H1 (cell line): ENCODE results near the gene ARHGAP1. TPM values are rescaled to one million over a fixed set of nuclear protein-coding genes. Genes with fewer than 3 reads are reported as not detected.

Experiments used
- RAD21 ChIP-seq, 2 experiments: IDR thresholded peaks in 1 of 2; conservative IDR thresholded peaks in 1 of 2; 2 replicates each; pipeline ENCODE4 v1.6.1; 2011; ENCODE audit warnings: low read depth in 2 of 2, low read length in 2 of 2, improper control_type of control experiment in 1 of 2, inconsistent platforms in 1 of 2, mild to moderate bottlenecking in 1 of 2, moderate library complexity in 1 of 2
- polyA plus RNA-seq, 7 experiments: library from polyadenylated mRNA; depleted of rRNA in 3 of 7; stranded (reverse) in 5 of 7; unstranded in 2 of 7; fragments of >200 nt in 5 of 7; fragments of 200-250 nt in 2 of 7; gene quantifications; 1 replicate in 5 of 7; 2 replicates in 1 of 7; 4 replicates in 1 of 7; pipeline versions ENCODE4 v1.2.1 to v1.2.3, GENCODE V29; 2011 to 2013; ENCODE audit warnings: missing spikeins in 2 of 7, mixed read lengths in 2 of 7
- total RNA-seq: library from RNA; stranded (reverse); fragmentation: NEBNext Ultra II Directional; extraction: Animal tissue kit (Norgen Biotek cat#: 25700); gene quantifications from 2 replicates; pipeline ENCODE4 v1.2.1, GENCODE V29; 2021

ARHGAP1 gene
- total and polyA plus RNA-seq, 2 of the 8 experiments (the other 6 are each of a cell fraction or from before 2014, with no cell fraction given) = 28.6 to 58.8 TPM

GRCh38 chr11:46643986-46644385 is 56.4 kb downstream of the ARHGAP1 start (continued):
- TF ChIP-seq RAD21 (IDR thresholded peaks at IDR 0.05 in 1 of 2, conservative IDR thresholded peaks at IDR 0.05 in 1 of 2; ENCODE audit: low read depth in 2 of 2, low read length in 2 of 2) = no peak
